DMS 273 treated with DMSO at 0.1 percent for 48 hours (cell line): ENCODE data around the gene MTCH2.
"Not testable (repeated sequence)": the region's sequence is repeated elsewhere in the genome, so short reads cannot be mapped to it uniquely, and the experiment has no call there.

Experiments used
- DNase-seq: peaks from one replicate; lab custom pipeline; 2025; lab: John Stamatoyannopoulos, UW

The MTCH2 gene

DNA sequence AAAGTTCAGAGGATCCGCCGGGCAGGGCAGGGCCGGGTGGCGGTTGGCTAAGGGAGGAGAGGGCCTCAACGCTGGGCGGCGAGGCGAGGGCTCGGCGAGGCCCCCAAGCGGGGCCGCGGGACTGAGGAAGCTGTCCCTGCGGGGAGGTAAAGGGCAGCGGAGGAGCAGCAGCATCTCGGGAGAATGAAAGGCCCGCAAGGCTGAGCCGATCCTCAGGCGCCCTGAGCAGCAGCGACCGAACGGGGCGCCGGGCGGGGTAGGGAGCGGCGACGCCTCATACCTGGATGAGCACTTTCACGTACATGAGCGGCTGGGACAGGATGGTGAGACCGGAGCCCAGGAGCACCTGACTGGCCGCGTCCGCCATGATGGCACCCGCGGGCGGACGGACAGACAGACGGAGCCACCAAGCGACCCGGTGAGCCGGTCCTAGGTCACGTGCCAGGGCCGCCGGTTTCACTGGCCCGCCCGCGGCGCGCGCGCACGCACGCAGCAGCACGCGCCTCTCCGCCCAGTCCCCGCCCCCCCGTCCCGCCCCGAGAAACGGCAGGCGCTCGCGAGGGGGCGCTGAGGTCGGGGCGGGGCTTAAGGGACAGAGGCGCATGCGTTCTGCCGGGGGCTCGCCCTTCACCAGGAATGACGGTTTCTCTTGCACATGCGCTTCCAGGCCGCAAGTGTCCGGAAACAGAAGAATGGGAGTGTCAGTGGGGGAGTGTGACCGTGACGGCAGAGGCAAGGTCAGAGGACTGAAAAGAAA is at the start of gene MTCH2:
Gene MTCH2 (minus strand): TSS at position 461 of the 757 bp plus-strand sequence. CDS start 94 bp downstream, at position 367.
- DNase-seq: peak; percentile 86

DNA sequence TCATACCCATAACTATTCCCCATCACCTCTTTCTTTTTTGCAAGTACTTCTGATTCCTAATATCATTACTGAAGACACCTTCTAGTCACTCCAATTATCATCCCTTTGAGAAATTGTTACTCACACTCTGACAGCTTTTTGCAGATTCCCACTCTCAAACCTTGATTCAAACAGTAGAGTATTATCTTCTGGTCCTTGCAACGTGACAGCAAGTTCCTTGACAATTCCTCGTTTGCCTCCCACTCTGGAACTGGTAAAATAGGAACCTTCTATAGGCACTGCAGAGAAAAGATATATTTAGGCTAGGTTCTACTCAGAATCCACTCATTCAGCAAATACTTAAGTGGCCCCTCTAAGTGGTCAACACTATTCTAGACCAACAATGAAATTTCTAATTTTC is 49.6 kb upstream of the MTCH2 start:
- DNase-seq: no peak

DNA sequence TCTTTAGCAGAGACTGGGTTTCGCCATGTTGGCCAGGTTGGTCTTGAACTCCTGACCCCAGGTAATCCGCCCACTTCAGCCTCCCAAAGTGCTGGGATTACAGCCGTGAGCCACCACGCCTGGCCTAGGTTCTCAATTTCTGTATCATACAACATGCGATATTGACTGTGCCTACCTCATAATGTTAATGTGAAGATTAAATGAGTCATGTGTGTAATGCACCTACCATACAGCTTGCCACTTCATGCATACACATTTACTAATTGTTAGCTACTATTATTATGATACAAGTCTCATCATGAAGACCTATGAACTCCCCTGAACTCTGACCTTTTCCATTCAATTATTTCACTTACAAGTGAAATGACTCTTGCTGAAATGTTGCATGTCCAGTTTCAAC is 47.1 kb upstream of the MTCH2 start:
- DNase-seq: no peak

DNA sequence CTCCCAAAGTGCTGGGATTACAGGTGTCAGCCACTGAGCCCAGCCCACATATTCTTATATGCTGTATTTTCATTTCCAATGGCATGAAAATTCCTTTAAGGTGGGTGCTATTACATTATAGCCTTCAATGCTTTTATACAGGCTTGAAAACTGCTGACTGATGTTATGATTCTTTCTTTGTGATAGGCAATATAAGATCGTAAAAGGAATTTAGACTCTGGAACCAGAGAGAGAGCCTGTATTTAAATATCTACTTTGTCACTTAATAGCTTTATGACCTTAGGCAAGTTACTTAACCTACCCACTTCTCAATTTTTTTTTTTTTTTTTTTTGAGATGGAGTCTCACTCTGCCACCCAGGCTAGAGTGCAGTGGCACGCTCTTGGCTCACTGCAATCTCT is 46.6 kb upstream of the MTCH2 start:
- DNase-seq: no peak

DNA sequence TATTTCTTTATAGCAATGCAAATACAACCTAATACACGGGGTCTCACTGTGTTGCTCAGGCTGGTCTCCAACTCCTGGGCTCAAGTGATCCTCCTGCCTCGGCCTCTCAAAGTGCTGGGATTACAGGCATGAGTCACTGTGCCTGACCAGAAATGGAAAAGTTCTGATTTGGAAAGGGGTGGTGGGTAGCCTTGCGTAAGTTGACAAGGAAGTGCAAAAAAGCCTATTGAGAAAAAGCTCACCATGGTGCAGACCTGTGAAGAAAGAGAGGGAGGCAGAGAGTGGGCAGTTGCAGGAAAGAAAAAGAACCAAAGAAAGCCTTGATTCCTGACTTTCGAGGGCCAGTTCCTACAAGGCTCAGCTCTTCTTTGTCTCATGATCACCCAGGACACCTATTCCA is 45.8 kb upstream of the MTCH2 start:
- DNase-seq: no peak

DNA sequence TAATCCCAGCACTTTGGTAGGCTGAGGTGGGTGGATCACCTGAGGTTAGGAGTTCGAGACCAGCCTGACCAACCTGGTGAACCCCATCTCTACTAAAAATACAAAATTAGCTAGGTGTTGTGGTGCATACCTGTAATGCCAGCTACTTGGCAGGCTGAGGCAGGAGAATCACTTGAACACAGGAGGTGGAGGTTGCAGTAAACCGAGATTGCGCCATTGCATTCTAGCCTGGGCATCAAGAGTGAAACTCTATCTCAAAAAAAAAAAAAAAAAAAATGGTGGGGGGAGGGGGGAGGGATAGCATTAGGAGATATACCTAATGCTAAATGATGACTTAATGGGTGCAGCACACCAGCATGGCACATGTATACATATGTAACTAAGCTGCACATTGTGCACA is 44.3 kb upstream of the MTCH2 start:
- not testable (repeated sequence) for DNase-seq

DNA sequence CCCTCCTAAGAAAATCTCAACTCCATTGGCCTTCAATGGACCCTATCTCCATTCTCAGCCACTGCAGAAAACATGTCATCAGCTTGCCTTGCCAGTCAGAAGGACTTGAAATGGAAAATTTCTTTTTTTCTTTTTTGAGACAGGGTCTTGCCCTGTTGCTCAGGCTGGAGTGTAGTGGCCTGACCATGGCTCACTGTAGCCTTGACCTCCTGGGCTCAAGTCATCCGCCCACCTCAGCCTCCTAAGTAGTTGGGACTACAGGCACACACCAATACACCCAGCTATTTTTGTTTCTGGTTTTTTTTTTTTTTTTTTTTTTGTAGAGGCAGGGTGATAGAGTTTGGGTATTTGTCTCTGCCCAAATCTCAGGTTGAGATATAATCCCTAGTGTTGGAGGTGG is 43.8 kb upstream of the MTCH2 start:
- no peak for DNase-seq

DNA sequence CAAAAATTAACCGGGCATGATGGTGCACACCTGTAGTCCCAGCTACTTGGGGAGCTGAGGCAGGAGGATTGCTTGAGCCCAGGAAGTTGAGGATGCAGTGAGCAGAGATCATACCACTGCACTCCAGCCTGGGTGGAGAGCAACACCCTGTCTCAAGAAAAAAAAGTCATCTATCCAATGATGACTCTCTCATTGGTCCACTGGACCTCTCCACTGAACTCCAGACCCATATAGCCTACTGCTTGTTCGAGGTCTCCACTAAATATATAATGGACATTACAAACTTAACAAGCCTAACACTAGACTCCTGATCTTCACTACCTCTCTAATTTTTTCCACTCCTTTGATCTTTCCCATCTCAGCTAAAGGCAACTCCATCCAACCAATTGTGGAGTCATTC is 33.5 kb upstream of the MTCH2 start:
- no peak for DNase-seq

DNA sequence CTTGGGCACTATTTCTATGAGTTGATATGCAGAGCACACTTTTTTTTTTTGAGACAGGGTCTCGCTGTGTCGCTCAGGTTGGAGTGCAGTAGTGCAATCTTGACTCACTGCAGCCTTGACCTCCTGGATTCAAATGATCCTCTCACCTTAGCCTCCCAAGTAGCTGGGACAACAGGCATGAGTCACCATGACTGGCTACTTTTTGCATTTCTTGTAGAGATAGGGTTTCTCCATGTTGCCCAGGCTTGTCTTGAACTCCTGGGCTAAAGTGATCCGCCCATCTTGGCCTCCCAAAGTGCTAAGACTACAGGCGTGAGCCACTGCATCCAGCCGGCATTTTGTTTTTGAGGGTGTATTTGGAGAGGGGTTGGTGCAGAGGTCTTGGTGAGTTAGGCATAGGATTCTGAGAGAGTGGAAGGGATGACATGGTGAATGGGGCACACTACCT is 29.9 kb upstream of the MTCH2 start:
- DNase-seq: no peak

DNA sequence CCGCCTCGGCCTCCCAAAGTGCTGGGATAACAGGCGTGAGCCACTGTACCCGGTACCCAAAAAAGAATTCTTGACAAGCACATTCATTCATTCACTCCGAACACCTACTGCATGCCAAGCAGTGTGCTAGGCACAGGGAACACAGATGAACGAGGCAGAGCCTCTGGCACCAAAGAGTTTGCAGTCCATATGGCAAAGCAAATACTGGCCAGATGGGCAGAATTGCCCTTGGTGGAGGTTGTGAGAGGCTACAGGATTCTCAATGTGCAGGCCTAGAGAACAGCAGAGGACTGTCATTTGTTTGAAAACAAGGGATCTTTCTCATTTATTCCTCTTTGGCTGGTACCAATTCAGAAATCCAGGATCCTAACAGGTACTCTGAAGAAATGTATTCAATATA is 27.5 kb upstream of the MTCH2 start:
- DNase-seq: peak; percentile 31

DNA sequence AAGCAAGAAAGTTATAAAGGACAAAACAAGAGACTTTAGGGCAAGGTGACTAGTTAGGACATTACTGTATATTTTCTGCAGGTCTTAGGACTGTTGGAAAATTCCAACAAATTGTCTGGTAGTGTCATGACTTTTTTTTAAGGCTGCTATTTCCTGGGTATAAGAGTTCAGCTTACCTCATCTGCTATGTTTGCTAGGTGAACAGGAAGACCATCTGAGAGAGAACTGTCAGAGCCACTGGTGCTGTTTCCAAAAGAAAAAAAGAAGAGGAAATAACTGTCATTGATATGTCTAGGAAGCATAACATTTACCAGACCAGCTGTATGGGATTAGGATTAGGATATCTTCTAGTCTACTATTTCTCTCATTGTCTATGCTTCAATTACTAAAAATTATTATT is 26.3 kb upstream of the MTCH2 start:
- no peak for DNase-seq

DNA sequence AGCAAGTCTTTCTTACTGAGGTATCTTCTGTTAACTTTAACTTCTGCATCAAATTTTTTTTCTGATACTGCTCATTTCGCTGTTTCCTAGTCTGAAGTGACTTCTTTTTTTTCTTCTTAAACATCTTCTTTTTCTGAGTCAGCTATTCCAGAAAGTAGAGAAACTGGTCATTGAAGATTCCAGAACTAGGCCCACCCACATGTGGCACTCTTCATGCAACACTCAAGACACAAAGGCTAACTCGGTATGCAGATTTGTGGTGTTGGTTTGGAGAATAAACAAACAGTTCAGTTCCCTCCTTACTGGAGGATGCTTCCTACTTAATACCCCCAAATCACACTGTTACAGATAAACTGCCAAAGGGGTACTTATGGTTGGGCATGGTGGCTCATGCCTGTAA is 25.2 kb upstream of the MTCH2 start:
- DNase-seq: no peak

DNA sequence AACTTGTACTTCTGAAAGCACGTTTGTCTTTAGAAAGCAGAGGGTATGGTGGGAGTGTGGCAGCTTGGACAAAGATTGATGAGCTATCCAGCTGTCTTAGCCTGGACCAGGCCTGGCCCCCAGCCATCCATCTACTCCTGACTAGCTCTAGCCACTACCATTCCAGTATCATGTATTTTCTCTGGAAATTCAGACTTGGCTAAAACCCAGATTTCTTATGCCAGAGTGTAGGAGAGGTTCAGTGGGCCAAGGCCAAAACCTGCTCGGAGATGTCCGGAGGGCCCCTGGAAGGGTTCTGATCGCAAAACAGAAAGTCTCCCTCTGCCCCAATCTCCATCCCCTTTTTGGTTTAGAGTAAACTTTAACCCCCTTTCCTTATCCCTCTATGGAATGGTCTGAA is 24.8 kb upstream of the MTCH2 start:
- no peak for DNase-seq

DNA sequence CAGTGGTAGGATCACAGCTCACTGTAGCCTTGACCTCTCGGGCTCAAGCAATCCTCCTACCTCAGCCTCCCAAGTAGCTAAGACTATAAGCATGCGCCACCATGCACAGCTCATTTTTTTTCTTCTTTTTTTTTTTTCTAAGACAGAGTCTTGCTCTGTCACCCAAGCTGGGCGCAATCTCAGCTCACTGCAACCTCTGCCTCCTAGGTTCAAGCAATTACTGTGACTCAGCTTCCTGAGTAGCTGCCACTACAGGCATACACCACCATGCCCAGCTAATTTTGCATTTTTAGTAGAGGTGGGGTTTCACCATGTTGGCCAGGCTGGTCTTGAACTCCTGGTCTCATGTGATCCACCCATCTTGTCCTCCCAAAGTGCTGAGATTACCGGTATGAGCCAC is 22.6 kb upstream of the MTCH2 start:
- DNase-seq: not testable (repeated sequence)

DNA sequence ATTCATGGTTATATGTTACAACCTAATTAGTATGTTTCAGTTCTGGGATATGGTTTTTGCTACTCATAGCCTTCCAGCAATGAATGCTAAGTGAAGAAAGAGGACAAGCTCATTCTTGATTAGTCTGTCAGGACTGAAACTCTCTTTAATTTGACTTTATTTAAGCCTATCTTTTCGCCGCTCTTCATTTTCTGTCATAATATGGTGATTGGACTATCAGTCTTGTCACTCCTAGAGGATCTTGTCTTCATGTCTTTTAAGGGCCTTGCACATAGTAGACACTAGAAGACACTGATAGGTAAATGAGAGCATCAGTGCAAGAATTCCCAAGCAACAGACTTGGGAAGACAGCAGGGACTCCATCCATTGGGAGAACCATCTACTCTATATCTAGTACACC is 18.9 kb upstream of the MTCH2 start:
- no peak for DNase-seq

DNA sequence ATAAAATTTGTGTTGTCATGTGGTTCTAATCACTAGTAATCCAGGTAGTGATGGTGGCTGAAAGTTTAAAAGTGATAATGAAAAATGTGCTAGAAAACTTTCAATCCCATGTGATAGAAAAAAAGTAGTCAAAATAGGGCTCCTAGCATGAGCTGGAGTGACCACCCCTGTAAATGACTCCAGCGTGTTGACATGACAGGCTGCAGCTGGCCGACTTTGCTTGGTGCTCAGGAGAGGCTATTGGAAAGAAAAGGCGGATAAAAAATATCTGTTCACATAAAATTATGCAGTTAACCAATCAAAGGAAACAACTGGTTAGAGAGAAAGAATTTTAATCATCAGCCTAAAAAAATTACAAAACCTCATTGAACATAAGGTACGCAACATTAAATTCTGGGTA is 16.9 kb upstream of the MTCH2 start:
- no peak for DNase-seq

DNA sequence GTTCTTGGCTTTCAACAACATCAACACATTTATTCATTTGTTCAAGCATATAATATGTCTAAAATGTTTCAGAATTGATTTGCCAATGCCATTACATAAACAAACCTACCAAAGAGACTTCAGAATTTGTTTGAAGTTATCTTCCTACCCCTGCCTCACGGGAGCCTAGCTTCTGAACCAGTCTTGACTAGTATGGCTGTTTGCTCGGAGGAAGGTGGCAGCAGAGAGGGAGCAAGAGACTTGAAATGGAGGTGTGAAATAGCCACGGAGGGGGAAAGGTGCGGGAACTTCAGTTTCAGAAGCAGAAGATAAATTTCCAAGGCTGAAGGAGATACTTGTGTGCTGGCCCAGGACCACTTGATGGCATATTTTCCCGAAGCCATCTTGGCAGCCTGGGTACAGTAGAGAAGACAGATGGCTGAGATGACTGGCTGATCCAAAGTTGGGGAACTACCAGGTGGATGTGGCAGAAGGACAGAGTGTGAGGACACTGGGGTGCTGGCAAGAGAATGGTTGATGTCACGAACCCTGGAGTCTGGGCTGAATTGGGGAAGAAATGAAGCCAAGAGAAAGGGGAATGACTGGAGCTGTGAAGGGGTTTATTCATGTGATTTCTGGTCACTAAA is 14.0 kb upstream of the MTCH2 start:
- no peak for DNase-seq

DNA sequence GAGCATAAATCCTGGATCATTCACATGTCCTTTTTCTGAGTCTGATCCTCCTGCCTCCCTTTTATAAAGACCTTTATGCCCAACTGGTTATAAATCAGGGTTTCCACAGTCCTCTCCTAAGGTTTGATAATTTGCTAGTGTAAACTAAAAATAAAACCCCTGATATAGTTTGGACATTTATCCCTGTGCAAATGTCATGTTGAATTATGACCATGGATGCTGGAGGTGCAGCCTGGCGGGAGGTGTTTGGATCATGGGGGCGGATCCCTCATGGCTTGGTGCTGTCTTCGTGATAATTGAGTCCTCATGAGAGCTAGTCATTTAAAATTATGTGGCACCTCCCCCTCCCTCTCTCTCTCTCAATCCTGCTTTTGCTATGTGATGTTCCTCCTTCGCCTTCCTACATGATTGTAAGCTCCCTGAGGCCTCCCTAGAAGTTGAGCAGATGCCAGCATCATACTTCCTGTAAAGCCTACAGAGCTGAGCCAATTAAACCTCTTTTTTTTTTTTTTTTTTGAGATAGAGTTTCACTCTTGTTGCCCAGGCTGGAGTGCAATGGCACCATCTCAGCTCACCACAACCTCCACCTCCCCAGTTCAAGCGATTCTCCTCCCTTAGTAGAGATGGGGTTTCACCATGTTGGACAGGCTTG is 9.6 kb upstream of the MTCH2 start:
- no peak for DNase-seq

DNA sequence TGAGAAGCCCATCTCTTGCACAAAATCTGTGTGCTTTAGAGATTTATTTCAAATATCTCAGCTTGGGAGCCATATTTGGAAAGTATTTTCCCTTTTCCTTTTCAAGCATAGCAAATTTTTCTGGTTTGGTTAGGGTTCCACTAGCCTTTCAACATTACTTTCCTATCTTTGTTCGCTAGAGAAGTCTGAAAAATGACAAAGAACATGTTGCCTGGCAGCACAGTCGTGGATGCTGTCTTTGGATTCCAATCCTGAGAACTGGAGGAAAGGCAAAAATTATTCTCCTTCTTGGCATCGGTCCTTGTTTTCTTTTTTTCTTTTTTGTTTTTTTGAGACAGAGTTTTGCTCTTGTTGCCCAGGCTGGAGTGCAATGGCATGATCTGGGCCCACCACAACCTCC is 6.9 kb upstream of the MTCH2 start:
- no peak for DNase-seq

DNA sequence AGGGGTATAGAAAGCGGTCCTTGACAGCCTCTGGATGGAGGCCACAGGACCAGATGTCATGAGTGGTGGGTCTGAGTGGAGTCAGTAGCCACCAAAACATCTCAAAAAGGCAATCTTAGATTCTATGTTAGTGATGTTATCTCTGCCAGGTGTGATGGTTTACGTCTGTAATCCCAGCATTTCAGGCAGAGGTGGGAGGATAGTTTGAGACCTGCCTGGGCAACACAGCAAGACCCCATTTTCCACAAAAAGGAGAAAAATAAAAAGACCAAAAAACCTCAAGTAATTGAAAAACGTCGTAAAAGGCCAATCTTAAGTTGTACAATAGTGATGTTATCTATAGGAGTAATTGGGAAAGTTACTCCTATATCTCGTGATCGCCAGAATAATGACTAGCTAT is 3.7 kb upstream of the MTCH2 start:
- no peak for DNase-seq

DNA sequence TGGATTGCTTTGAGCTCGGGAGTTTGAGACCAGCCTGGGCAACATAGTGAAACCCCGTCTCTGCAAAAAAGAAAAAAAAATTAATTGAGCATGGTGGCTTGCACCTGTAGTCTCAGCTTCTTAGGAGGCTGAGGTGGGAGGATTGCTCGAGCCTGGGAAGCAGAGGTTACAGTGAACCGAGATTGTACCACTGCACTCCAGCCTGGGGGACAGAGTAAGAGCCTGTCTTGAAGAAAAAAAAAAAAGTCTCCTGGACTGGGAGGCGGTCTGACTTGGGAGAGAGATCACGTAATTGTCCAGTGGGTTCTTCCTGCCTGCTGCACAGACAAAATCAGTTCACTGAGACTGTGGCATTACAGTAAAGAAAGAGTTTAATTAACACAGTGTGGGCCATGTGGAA is 3.1 kb upstream of the MTCH2 start:
- DNase-seq: no peak

DNA sequence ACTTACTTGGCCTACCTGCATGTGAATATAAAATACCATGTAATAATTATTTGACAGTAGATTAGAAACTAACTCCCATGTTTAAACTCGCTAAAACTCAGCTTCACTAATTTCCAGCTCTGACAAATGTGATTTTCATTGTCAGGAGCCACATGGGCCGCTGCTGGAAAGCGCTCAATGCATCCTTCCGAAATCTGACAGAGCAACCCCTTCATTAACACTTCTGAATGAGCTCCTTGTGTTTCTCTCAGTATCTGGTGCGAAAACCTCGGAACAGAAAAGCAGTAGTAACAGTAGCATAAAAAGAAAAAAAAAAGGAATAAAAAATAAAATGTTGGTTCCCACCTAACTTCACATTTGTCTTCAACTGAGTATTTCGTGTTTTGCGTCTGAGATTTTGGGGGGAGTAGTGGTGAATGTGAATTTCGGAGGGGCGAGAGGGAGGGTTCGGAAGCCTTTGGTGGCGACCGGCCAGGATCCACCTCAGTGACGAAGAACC is 710 bp downstream of the MTCH2 start:
- no peak for DNase-seq

DNA sequence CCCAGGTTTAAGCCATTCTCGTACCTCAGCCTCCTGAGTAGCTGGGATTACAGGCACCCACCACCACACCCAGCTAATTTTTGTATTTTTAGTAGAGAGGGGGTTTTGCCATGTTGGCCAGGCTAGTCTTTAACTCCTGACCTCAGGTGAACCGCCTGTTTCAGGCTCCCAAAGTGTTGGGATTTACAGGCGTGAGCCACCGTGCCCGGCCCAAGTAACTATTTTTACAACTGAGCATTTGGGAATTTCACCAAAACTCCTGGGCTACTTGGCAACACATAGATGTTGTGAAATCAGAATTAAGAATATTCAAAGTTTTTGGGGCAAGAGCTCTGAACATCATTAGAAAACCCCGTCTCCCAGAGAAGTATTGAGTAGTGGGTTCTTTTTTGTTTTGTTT is 1.9 kb downstream of the MTCH2 start:
- not testable (repeated sequence) for DNase-seq
